ENCODE data around the gene FBXO7. TPM values are rescaled to one million over a fixed set of nuclear protein-coding genes. Genes with fewer than 3 reads are reported as not detected.

The FBXO7 gene
- total RNA-seq, 1 experiment from 2014 or later, result 47.8 TPM

- DNase-seq, result no peak
- H3K4me2 ChIP-seq (ENCODE audit: insufficient read depth, insufficient read length, low read length), result no peak overlapping the region
- no peaks in the 10 kb centered on the region for H3K9me3 ChIP-seq (ENCODE audit: control insufficient read depth, low read depth, low read length)
- H3T11ph ChIP-seq (ENCODE audit: low read length), result no peak overlapping the region
- H3K4me1 Mint-ChIP-seq, result no peaks in the 10 kb centered on the region
- H4K91ac ChIP-seq (ENCODE audit: insufficient read length, low read depth, low read length), result no peak overlapping the region
- no peaks in the 10 kb centered on the region for H3K23me2 ChIP-seq (ENCODE audit: insufficient read length, low read depth, low read length, poor library complexity, severe bottlenecking)
- no peaks in the 10 kb centered on the region for H3K79me2 ChIP-seq (ENCODE audit: insufficient read depth, low read length)
- no peaks in the 10 kb centered on the region for H4K20me1 ChIP-seq (ENCODE audit: control insufficient read depth, insufficient read depth, insufficient read length)
- H2BK120ac ChIP-seq (ENCODE audit: low read depth, low read length, poor library complexity, severe bottlenecking), result no peak overlapping the region
- no peak overlapping the region for H2AK5ac ChIP-seq (ENCODE audit: insufficient read length, low read length)
- H4K8ac ChIP-seq (replicated peaks; ENCODE audit: insufficient read length, low read depth, low read length), result no peak overlapping the region
- H3K27ac ChIP-seq (ENCODE audit: insufficient read length, low read depth, low read length), result no peak overlapping the region
- H3K4me3 Mint-ChIP-seq, result no peak overlapping the region
- no peak overlapping the region for H3K56ac ChIP-seq (ENCODE audit: insufficient read length, low read depth, low read length)
- no peak overlapping the region for H3K9ac ChIP-seq (ENCODE audit: extremely low read depth, insufficient read length, low read length)
- H3K4me1 ChIP-seq (ENCODE audit: insufficient read depth, low read length), result no peaks in the 10 kb centered on the region
- no peak overlapping the region for H2BK15ac ChIP-seq (ENCODE audit: low read depth, low read length)
- no peak overlapping the region for H3K27ac Mint-ChIP-seq
- H3K79me1 ChIP-seq (ENCODE audit: insufficient read depth, low read depth, low read length, poor library complexity, severe bottlenecking), result no peaks in the 10 kb centered on the region
- no peak overlapping the region for H2BK5ac ChIP-seq (ENCODE audit: insufficient read length, low read length)
- H2BK20ac ChIP-seq (ENCODE audit: low read depth, low read length, poor library complexity, severe bottlenecking), result no peak overlapping the region
- no peak overlapping the region for H3K23ac ChIP-seq (ENCODE audit: insufficient read length, low read depth, low read length)
- no CpG with 5 or more reads among the region's 3 CpGs for WGBS (ENCODE audit: extremely low coverage, insufficient read length, low lambda C conversion rate)
- TF ChIP-seq CTCF (conservative IDR thresholded peaks at IDR 0.05), result no peak
- no peak overlapping the region for H2BK12ac ChIP-seq (ENCODE audit: insufficient read length, low read depth, low read length)
- no peaks in the 10 kb centered on the region for H3K36me3 Mint-ChIP-seq (ENCODE audit: insufficient read depth in 1 of 3, low read depth in 3 of 3)
- H3K9me3 Mint-ChIP-seq, result no peaks in the 10 kb centered on the region
- H4K5ac ChIP-seq (ENCODE audit: insufficient read length, low read depth, low read length), result no peak overlapping the region
- no peak overlapping the region for H3K4ac ChIP-seq (ENCODE audit: low read depth, low read length)
- no peak overlapping the region for H2AFZ ChIP-seq (ENCODE audit: low read length)
- peaks cover 93% of the 10 kb centered on the region for H3K27me3 Mint-ChIP-seq (ENCODE audit: low read depth)
- H3K18ac ChIP-seq (ENCODE audit: insufficient read length, low read depth, low read length), result no peak overlapping the region
- H3K14ac ChIP-seq (ENCODE audit: insufficient read depth, low read length), result no peak overlapping the region
- H3K27me3 ChIP-seq (ENCODE audit: insufficient read depth, low read length), result no peaks in the 10 kb centered on the region; the same call in 1 of the 2 replicates
Observed at GRCh38 chr22:32465661-32466060, 8.9 kb upstream of the FBXO7 start.

All from H9 (cell line).